Measurements from ENCODE around the gene BCAN. TPM values are rescaled to one million over a fixed set of nuclear protein-coding genes. Genes with fewer than 3 reads are reported as not detected.

BCAN gene
- polyA plus RNA-seq, 1 donor (not counting 4 experiments of a cell fraction or from before 2014, with no cell fraction given) = not detected

DNA sequence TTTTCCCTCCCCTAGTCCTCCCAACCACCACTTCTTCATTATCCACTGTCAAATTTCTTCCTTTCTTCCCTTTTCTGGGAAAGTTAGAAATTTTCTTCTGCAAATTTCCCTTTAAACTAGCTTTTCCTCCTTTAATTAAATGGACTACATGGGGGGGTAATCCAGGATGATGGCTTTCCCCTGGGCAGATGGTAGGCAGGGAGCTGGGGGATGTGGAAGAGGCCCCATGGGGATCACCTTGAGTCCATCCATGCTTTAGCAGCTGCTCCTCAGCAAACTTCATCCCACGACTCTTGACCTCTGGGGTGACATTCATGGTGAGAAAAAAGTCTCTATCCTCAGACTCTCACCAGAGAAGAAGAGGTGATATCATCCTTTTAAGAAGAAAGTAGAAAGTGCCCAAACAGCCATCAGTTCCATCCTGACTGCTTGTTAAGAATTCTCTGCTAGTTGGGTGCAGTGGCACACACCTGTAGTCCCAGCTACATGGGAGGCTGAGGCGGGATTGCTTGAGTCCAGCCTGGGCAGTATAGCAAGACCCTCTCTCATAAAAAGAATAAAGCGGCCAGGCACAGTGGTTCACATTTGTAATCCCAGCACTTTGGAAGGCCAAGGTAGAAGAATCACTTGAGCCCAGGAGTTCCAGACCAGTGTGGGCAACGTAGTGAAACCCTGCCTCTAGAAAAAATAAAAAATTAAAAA lies 43.0 kb upstream of the BCAN start:
- Histone ChIP-seq H3K4me2 (ENCODE audit: control insufficient read depth, extremely low read depth, insufficient read depth, low read depth, low read length) (no peak overlapping the region), H3K9ac (ENCODE audit: control insufficient read depth, extremely low read depth, insufficient read depth, low read length) (no peak overlapping the region), H3K27me3 (ENCODE audit: control insufficient read depth, extremely low read depth, insufficient read depth, low read length) (no peaks in the 10 kb centered on the region), H3K79me2 (ENCODE audit: control insufficient read depth, insufficient read depth, low read length) (peaks cover 25% of the 10 kb centered on the region), H3K9me3 (ENCODE audit: control insufficient read depth, low read depth, low read length) (no peaks in the 10 kb centered on the region), H3K36me3 (ENCODE audit: control insufficient read depth in 2 of 2, extremely low read depth in 1 of 2, insufficient read depth in 2 of 2, low read length in 2 of 2) (peaks cover 33 to 39% of the 10 kb centered on the region in 2 experiments), H2AFZ (ENCODE audit: control insufficient read depth, low read length) (no peak overlapping the region), H3K4me1 (ENCODE audit: control insufficient read depth, extremely low read depth, insufficient read depth, low read length) (peaks cover 28% of the 10 kb centered on the region), H4K20me1 (ENCODE audit: control insufficient read depth, extremely low read depth, insufficient read depth, low read length) (no peaks in the 10 kb centered on the region), H3K9me1 (ENCODE audit: control insufficient read depth, extremely low read depth, insufficient read depth, low read length) (no peaks in the 10 kb centered on the region), H3K4me3 (ENCODE audit: control insufficient read depth in 2 of 3, extremely low read depth in 1 of 3, insufficient read depth in 2 of 3, low read depth in 1 of 3, low read length in 3 of 3) (no peak overlapping the region), H3K27ac (ENCODE audit: control insufficient read depth, insufficient read depth, low read length) (no peak overlapping the region)
- FAIRE-seq (no peak), DNase-seq (ENCODE audit: low read depth, low spot score) (no peak)
- dilution Hi-C loops (cut with MboI; ENCODE audit: extremely low pct_ligation_motif_present, low sequenced_read_pairs) = no loop called here
- no peak for TF ChIP-seq EZH2 (IDR thresholded peaks at IDR 0.05; ENCODE audit: low read length)
- TF ChIP-seq, protein P1, sequence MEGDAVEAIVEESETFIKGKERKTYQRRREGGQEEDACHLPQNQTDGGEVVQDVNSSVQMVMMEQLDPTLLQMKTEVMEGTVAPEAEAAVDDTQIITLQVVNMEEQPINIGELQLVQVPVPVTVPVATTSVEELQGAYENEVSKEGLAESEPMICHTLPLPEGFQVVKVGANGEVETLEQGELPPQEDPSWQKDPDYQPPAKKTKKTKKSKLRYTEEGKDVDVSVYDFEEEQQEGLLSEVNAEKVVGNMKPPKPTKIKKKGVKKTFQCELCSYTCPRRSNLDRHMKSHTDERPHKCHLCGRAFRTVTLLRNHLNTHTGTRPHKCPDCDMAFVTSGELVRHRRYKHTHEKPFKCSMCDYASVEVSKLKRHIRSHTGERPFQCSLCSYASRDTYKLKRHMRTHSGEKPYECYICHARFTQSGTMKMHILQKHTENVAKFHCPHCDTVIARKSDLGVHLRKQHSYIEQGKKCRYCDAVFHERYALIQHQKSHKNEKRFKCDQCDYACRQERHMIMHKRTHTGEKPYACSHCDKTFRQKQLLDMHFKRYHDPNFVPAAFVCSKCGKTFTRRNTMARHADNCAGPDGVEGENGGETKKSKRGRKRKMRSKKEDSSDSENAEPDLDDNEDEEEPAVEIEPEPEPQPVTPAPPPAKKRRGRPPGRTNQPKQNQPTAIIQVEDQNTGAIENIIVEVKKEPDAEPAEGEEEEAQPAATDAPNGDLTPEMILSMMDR (optimal IDR thresholded peaks at IDR 0.05 in 1 of 3, IDR thresholded peaks at IDR 0.05 in 1 of 3, conservative IDR thresholded peaks at IDR 0.05 in 1 of 3; ENCODE audit: extremely low read depth in 1 of 3, insufficient read depth in 2 of 3, low read length in 3 of 3) = no peak

DNA sequence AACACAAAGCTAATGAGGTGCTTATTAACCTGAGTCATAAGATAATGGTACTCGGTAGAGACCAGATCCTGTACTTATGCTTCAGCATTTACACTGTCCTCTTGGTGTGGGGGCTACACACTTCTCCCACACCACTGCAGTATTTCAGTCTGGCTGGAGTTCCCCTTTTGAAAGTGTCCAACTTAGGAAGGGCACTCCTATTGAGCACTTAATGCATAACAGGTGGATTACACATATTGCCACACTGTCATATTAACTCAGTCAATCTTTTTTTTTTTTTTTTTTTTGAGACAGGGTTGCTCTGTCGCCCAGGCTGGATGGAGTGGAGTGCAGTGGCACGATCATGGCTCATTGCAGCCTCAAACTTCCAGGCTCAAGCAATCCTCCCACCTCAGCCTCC lies 42.1 kb upstream of the BCAN start:
- Histone ChIP-seq H2AFZ (ENCODE audit: control insufficient read depth, low read length) (no peak overlapping the region), H3K9ac (ENCODE audit: control insufficient read depth, extremely low read depth, insufficient read depth, low read length) (no peak overlapping the region), H3K79me2 (ENCODE audit: control insufficient read depth, insufficient read depth, low read length) (peaks cover 25% of the 10 kb centered on the region), H3K9me3 (ENCODE audit: control insufficient read depth, low read depth, low read length) (no peaks in the 10 kb centered on the region), H3K27me3 (ENCODE audit: control insufficient read depth, extremely low read depth, insufficient read depth, low read length) (no peaks in the 10 kb centered on the region), H4K20me1 (ENCODE audit: control insufficient read depth, extremely low read depth, insufficient read depth, low read length) (no peaks in the 10 kb centered on the region), H3K4me1 (ENCODE audit: control insufficient read depth, extremely low read depth, insufficient read depth, low read length) (peaks cover 28% of the 10 kb centered on the region), H3K4me2 (ENCODE audit: control insufficient read depth, extremely low read depth, insufficient read depth, low read depth, low read length) (peak overlapping the region; percentile 97), H3K9me1 (ENCODE audit: control insufficient read depth, extremely low read depth, insufficient read depth, low read length) (no peaks in the 10 kb centered on the region), H3K36me3 (ENCODE audit: control insufficient read depth in 2 of 2, extremely low read depth in 1 of 2, insufficient read depth in 2 of 2, low read length in 2 of 2) (peaks cover 32 to 34% of the 10 kb centered on the region in 2 experiments), H3K4me3 (ENCODE audit: control insufficient read depth in 2 of 3, extremely low read depth in 1 of 3, insufficient read depth in 2 of 3, low read depth in 1 of 3, low read length in 3 of 3) (no peak overlapping the region), H3K27ac (ENCODE audit: control insufficient read depth, insufficient read depth, low read length) (no peak overlapping the region)
- no peak for DNase-seq (ENCODE audit: low read depth, low spot score)
- TF ChIP-seq EZH2 (IDR thresholded peaks at IDR 0.05; ENCODE audit: low read length) = no peak
- TF ChIP-seq, protein P1 (optimal IDR thresholded peaks at IDR 0.05 in 1 of 3, IDR thresholded peaks at IDR 0.05 in 1 of 3, conservative IDR thresholded peaks at IDR 0.05 in 1 of 3; ENCODE audit: extremely low read depth in 1 of 3, insufficient read depth in 2 of 3, low read length in 3 of 3) = peak in 1 of 3 experiments; percentile 34
- FAIRE-seq = no peak
- dilution Hi-C loops (cut with MboI; ENCODE audit: extremely low pct_ligation_motif_present, low sequenced_read_pairs) = no loop called here

All from keratinocyte (primary cell).